HG03439 (cell line): ENCODE results near the gene MARS2.
A peak's percentile ranks its signal among the peaks of the same experiment; 100 is the strongest.
"Not testable (repeated sequence)": the region's sequence is repeated elsewhere in the genome, so short reads cannot be mapped to it uniquely, and the experiment has no call there.

ENCODE experiments used
- ATAC-seq: cut with Tn5 transposase; IDR thresholded peaks from one replicate; pipeline ENCODE4 v1.9.1; 2021; ENCODE audit warnings: mild to moderate bottlenecking, moderate library complexity; ENCODE audit not compliant: unreplicated experiment

Gene MARS2

DNA sequence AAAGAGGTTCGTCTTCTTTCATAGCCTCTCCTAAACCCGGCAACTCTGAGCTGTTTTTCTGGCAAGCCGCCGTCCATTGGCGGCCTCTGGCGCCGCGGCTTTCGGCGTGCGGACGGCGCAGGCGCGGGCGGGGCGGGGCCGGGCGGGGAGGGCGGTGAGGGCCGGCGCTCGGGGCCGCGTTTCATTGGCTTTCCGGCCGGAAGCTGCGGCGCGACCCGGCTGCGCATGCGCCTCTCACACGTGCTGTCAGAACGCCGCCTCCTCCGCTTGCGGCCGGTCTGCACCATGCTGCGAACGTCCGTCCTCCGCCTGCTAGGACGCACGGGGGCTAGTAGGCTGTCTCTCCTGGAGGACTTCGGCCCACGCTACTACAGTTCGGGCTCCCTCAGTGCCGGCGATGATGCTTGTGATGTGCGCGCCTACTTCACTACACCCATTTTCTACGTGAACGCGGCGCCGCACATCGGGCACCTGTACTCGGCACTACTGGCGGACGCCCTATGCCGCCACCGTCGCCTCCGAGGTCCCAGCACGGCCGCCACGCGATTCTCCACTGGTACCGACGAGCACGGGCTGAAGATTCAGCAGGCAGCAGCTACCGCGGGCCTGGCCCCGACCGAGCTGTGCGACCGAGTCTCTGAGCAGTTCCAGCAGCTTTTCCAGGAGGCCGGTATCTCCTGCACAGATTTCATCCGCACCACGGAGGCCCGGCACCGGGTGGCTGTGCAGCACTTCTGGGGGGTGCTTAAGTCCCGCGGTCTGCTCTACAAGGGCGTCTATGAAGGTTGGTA is at the start of gene MARS2:
MARS2 (plus strand) TSS at position 249 of the 791 bp plus-strand sequence; CDS start at position 286, 37 bp downstream.
- peak; percentile 82 for ATAC-seq

GRCh38 chr2:197657562-197657961 is 47.6 kb upstream of the MARS2 start:
- ATAC-seq: no peak

DNA sequence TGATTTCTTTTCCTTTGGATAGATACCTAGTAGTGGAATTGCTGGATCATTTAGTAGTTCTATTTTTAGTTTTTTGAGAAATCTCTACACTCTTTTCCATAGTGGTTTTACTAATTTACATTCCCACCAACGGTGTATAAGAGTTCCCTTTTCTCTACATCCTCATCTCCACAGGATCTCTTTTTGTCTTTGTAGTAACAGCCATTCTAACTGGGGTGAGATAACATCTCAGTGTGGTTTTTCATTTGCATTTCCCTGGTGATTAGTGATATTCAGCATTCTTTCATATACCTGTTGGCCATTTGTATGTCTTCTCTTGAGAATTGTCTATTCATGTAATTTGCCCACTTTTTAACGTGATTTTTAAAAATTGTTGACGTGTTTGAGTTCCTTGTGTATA is 43.5 kb upstream of the MARS2 start:
- ATAC-seq: no peak

GRCh38 chr2:197666277-197666676 is 38.9 kb upstream of the MARS2 start:
- ATAC-seq: no peak

DNA sequence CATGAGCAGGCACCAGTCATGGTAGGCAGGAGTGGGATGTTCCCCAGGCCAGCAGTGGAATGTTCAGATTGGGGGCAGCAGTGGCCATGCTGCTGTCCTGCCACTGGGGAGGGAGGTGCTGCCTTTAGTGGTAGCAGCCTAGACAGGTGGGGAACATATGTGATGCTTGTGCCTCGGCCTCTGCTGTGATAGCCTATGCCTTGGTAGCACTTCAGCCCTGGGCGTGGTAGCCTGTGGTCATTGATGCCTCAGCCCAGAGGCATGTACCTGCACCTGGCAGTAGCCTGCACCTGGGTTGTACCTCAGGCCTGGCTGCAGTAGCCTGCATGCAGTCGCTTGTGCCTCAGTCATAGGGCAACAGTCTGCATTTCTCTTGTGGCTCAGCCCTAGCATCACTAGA is 36.9 kb upstream of the MARS2 start:
- ATAC-seq: no peak

DNA sequence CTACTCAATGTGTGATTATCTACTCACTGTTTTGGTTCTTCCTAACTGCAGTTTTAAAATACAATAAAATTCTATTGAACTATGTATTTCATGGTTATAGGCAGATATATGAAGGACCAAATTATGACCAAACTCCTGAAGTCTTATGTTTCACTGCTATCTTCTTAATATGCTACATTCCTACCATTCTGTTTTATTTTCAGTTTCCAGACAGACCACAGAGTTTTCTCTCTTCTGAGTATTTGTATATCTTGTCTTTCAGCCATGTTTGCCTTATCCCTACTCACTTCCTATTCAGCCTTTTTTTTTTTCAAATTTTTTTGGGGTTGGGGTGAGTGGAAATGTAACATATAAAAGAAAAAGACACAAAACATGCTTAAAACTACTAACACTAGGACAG is 36.1 kb upstream of the MARS2 start:
- ATAC-seq: no peak

DNA sequence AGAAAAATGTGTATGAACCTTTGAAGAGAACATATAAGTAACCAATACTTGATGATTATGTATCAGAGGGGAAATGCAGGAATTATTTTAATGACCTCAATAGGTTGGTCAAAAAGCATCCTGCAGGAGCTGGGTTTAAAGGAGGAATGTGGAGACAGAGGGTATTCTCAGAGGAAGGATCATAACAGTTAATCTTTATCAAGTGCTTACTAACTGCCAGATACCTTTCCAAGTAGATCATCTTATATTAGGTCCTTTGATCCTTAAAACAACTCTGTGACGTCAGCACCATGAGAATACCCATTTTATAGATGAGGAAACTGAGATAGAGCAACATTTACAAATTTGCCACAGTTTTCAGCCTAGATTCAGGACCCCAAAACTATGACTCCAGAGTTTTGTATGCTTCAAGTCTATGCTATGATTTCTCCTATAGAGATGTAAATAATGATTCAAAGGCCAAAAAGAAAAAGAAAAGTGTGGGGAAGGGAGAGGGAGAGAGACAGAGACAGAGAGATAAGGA is 32.7 kb upstream of the MARS2 start:
- no peak for ATAC-seq

- ATAC-seq: no peak
These were observed 32.1 kb upstream of the MARS2 start for GRCh38 chr2:197673106-197673505.

- no peak for ATAC-seq
These were observed 31.6 kb upstream of the MARS2 start for GRCh38 chr2:197673606-197674005.

DNA sequence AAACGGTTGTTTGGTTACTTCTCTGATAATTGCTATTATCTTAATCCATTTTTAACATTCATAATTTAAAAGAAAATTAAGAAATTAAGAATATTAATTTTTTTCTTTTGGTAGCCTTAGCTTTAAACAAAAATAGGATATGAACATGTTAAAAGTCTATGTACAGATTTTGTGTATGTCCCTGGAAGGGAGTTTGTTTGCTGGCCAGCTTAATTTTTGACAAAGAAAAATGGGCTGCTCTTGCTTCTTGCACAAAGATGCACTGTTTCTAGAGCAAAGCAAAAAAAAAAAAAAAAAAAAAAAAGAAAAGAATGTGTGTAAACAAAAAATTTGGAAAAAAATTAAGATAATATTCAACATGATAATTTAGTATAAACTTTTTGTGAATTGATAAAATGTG is 31.1 kb upstream of the MARS2 start:
- no peak for ATAC-seq

- ATAC-seq: no peak
These were observed 30.6 kb upstream of the MARS2 start for GRCh38 chr2:197674591-197674990.

DNA sequence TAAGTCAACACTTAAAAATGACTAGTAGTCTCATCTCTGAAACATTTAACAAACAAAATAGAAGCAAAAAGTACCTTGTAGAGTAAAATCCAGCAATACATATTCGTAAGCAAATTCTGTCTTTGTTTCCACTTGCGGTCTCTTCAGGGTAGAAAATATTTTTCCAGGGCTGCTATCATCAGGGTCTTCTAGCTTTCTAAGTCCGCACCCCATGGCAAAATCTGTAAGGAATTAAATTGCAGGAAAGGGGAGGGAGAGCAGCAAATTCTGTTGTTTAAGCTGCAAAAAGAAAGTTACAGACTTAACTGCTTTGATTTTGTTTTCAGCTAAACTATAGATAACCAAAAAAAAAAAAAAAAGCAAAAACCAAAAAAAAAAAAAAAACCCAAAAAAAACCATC is 29.9 kb upstream of the MARS2 start, which contains the start of gene RFTN2:
RFTN2 (minus strand) TSS at position 342 of the 400 bp plus-strand sequence; CDS start at position 213, 129 bp downstream.
- no peak for ATAC-seq

DNA sequence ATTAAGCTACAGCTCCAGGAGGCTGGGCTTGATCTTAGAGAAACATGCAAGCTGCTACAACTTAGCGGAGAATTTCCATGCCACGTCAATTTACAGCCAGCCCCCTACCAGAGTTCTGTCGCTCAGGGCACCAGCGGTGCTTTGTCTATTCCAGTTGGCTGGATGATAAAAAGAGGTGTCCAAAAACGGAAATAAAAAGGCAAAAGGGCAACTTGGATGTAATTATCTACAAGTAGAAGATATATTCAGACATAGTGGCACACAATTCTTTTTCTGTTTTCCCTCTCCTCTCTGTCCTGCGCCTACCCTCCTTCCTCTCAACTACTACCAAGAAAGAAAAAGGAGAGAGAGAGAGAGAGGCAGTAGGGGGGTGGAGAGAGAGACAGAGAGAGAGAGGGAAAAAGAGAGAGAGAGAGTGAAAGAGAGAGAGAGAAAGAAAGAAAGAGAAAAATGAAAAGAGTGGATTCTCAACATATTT is 29.4 kb upstream of the MARS2 start:
- no peak for ATAC-seq

DNA sequence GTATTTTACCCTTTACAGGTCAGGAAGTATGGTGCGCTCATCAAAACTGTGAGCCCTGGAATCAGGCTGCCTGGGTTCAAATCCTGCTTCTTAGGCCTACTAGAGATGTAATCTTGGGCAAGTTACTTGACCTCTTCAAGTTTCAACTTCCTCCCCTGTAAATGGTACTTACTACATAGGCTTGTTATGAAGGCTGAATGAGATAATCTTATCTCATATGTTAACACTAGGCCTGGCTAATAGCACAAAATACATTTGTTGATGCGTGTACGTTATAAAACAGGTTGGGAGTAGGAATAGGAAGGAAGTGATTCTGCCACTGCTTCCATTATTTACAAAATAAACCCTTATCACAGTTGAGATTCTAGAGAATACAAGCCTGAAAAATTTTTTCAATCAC is 28.1 kb upstream of the MARS2 start:
- ATAC-seq: no peak

DNA sequence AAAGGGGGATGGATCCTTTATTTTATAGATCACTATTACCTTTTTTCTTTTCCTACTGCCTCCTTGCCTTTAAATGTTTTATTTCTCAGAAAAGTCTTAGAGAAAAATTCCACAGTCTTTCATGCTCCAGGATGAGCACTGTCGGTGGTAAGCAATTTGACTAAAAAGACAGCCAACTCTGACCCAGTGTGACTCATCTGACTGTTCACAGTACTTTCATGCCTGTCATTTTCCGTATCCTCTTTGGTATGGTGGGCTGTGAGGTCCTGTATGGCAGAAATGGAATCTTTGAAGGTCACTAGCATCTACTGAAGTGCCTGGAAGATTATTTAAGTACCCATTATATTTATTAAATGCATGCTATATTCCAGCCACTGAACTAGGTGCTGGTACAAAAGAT is 27.7 kb upstream of the MARS2 start:
- no peak for ATAC-seq

- ATAC-seq: not testable (repeated sequence)
These were observed 10.0 kb upstream of the MARS2 start for GRCh38 chr2:197695206-197695605.

GRCh38 chr2:197695971-197696370 is 9.2 kb upstream of the MARS2 start:
- ATAC-seq: not testable (repeated sequence)

- ATAC-seq: not testable (repeated sequence)
These were observed 8.6 kb upstream of the MARS2 start for GRCh38 chr2:197696571-197696970.

- not testable (repeated sequence) for ATAC-seq
These were observed 5.4 kb upstream of the MARS2 start for GRCh38 chr2:197699724-197700123.

- no peak for ATAC-seq
These were observed 4.2 kb upstream of the MARS2 start for GRCh38 chr2:197700960-197701359.

GRCh38 chr2:197704434-197705120 is 592 bp upstream of the MARS2 start:
- peak; percentile 30 for ATAC-seq
